ENCODE results near the gene DNAH1. TPM values are rescaled to one million over a fixed set of nuclear protein-coding genes. Genes with fewer than 3 reads are reported as not detected.

The DNAH1 gene
- total RNA-seq, 1 experiment from 2014 or later, result 5.9 TPM

DNA sequence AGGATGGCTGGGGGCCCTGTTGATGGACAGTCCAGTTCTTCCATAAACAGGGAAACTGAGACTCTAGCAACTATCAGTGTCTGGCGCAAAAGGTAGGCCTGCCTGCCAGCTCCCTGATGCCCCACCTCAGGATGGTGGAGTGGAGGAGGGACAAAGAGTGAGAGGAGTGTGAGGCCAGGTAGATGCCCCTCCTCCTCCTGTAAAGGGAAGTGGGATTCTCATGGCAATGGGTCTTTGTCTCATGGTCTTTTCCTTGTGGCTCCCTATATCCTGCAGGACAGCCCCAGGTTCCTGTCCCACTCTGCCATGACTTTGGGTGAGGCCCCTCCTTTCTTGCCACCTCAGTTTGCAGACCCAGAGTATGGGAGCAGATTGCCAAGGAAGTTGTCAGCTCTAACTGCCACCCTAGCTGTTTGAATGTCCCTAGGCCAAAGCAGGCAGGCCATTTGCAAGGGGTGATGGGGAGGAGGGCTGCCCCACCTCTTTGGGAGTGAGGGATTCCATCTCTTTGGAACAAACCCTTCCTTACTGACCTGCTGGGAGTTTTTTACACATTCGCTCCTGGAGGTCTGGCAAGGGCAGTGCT lies 2.8 kb upstream of the DNAH1 start:
- intact Hi-C loops (cut with micrococcal nuclease; ENCODE audit: unreplicated experiment), result no loop called here
- Histone ChIP-seq H3K4me3 (no peak overlapping the region), H3K9me2 (ENCODE audit: insufficient read depth) (no peaks in the 10 kb centered on the region), H3K9me3 (ENCODE audit: insufficient read depth, low read depth) (no peaks in the 10 kb centered on the region), H3K4me2 (peak overlapping the region; percentile 33), H3K36me3 (ENCODE audit: low read depth) (no peaks in the 10 kb centered on the region), H2AFZ (no peak overlapping the region), H3K79me2 (ENCODE audit: low read depth) (no peaks in the 10 kb centered on the region), H4K20me1 (ENCODE audit: insufficient read depth) (no peaks in the 10 kb centered on the region), H3K4me1 (replicated peaks; ENCODE audit: insufficient read depth) (peaks cover 22% of the 10 kb centered on the region), H3F3A (ENCODE audit: insufficient read depth, low read depth) (no peaks in the 10 kb centered on the region), H3K27me3 (ENCODE audit: insufficient read depth, low read depth) (no peaks in the 10 kb centered on the region), H3K27ac (peak overlapping the region; percentile 67)
- TF ChIP-seq EZH2 (IDR thresholded peaks at IDR 0.05; ENCODE audit: low read depth), result no peak
- TF ChIP-seq, protein P1, sequence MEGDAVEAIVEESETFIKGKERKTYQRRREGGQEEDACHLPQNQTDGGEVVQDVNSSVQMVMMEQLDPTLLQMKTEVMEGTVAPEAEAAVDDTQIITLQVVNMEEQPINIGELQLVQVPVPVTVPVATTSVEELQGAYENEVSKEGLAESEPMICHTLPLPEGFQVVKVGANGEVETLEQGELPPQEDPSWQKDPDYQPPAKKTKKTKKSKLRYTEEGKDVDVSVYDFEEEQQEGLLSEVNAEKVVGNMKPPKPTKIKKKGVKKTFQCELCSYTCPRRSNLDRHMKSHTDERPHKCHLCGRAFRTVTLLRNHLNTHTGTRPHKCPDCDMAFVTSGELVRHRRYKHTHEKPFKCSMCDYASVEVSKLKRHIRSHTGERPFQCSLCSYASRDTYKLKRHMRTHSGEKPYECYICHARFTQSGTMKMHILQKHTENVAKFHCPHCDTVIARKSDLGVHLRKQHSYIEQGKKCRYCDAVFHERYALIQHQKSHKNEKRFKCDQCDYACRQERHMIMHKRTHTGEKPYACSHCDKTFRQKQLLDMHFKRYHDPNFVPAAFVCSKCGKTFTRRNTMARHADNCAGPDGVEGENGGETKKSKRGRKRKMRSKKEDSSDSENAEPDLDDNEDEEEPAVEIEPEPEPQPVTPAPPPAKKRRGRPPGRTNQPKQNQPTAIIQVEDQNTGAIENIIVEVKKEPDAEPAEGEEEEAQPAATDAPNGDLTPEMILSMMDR (conservative IDR thresholded peaks at IDR 0.05), result no peak
- DNase-seq, result no peak
- CTCF ChIA-PET, result interaction anchor here (0.6 kb wide), 1 partner anchor 501 kb away, joined by 3 read pairs; no protein-coding TSS in a partner anchor
- POLR2A ChIA-PET (ENCODE audit: unreplicated experiment), result no interaction called here
- BruUV-seq (replicated peaks), result no TSS peak

DNA sequence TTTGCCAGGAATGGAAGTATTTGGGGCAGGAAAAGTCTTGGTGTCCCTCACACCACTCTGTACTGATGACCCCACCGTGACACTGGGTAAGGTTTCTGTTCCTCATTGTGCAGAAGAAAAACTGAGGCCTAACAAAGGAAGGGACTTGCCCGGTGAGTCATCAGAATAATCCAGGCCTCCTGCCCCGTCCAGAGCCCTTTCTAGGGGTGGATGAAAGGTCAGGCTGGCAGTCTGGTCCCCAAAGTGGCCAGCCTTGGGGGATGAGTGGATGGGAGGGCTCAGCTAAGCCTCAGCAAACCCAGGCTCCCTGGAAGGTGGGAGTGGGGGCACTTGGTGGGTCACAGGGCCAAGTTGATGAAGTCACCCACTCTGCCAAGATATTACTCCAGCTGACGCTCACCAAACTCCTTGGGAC lies 2.3 kb upstream of the DNAH1 start:
- no peaks in the 10 kb centered on the region for H3K9me2 ChIP-seq (ENCODE audit: insufficient read depth)
- peak; percentile 42 to 68 for DNase-seq
- no peaks in the 10 kb centered on the region for H3K36me3 ChIP-seq (ENCODE audit: low read depth)
- H3K4me3 ChIP-seq, result no peak overlapping the region
- intact Hi-C loops (cut with micrococcal nuclease; ENCODE audit: unreplicated experiment), result no loop called here
- H3F3A ChIP-seq (ENCODE audit: insufficient read depth, low read depth), result no peaks in the 10 kb centered on the region
- no peaks in the 10 kb centered on the region for H3K79me2 ChIP-seq (ENCODE audit: low read depth)
- no peaks in the 10 kb centered on the region for H3K27me3 ChIP-seq (ENCODE audit: insufficient read depth, low read depth)
- ChIA-PET POLR2A (ENCODE audit: unreplicated experiment) (no interaction called here), CTCF (no interaction called here)
- H3K27ac ChIP-seq, result peak overlapping the region; percentile 67
- BruUV-seq (replicated peaks), result no TSS peak
- H4K20me1 ChIP-seq (ENCODE audit: insufficient read depth), result no peaks in the 10 kb centered on the region
- TF ChIP-seq, protein P1 (conservative IDR thresholded peaks at IDR 0.05), result no peak
- TF ChIP-seq EZH2 (IDR thresholded peaks at IDR 0.05; ENCODE audit: low read depth), result no peak
- H2AFZ ChIP-seq, result no peak overlapping the region
- H3K4me2 ChIP-seq, result peak overlapping the region; percentile 33
- no peaks in the 10 kb centered on the region for H3K9me3 ChIP-seq (ENCODE audit: insufficient read depth, low read depth)
- peaks cover 26% of the 10 kb centered on the region for H3K4me1 ChIP-seq (replicated peaks; ENCODE audit: insufficient read depth)

DNA sequence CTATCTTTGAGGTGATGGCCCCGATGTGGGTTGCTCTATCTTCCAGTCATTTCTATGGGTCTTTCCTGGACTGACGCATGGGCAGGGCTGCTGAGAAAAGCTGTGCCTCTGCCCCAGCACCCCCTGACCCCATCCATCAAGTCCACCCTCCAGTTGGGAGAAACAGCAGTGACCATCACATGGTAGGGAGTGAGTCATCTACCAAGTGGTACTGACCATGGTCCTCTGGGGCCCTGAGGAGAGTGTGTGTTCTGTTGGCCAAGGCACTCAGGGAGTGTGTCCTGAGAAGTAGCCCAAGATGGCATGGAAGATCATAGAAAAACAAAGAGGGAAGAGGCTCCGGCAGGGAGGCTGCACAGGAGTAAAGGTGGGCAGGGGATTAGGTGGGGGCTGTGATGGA lies 1.6 kb upstream of the DNAH1 start:
- Histone ChIP-seq H3F3A (ENCODE audit: insufficient read depth, low read depth) (no peaks in the 10 kb centered on the region), H3K4me2 (no peak overlapping the region), H3K27ac (no peak overlapping the region), H3K79me2 (ENCODE audit: low read depth) (no peaks in the 10 kb centered on the region), H3K36me3 (ENCODE audit: low read depth) (no peaks in the 10 kb centered on the region), H3K27me3 (ENCODE audit: insufficient read depth, low read depth) (no peaks in the 10 kb centered on the region), H3K9me3 (ENCODE audit: insufficient read depth, low read depth) (no peaks in the 10 kb centered on the region), H4K20me1 (ENCODE audit: insufficient read depth) (no peaks in the 10 kb centered on the region), H3K9me2 (ENCODE audit: insufficient read depth) (no peaks in the 10 kb centered on the region), H2AFZ (no peak overlapping the region), H3K4me1 (replicated peaks; ENCODE audit: insufficient read depth) (peaks cover 26% of the 10 kb centered on the region), H3K4me3 (no peak overlapping the region)
- no TSS peak for BruUV-seq (replicated peaks)
- ChIA-PET CTCF (no interaction called here), POLR2A (ENCODE audit: unreplicated experiment) (no interaction called here)
- intact Hi-C loops (cut with micrococcal nuclease; ENCODE audit: unreplicated experiment), result no loop called here
- no peak for DNase-seq
- TF ChIP-seq EZH2 (IDR thresholded peaks at IDR 0.05; ENCODE audit: low read depth), result no peak
- TF ChIP-seq, protein P1 (conservative IDR thresholded peaks at IDR 0.05), result no peak

All from PC-9 (cell line).